ENCODE measurements around the gene CDKN1C.
A peak's percentile ranks its signal among the peaks of the same experiment; 100 is the strongest.

Gene CDKN1C

DNA sequence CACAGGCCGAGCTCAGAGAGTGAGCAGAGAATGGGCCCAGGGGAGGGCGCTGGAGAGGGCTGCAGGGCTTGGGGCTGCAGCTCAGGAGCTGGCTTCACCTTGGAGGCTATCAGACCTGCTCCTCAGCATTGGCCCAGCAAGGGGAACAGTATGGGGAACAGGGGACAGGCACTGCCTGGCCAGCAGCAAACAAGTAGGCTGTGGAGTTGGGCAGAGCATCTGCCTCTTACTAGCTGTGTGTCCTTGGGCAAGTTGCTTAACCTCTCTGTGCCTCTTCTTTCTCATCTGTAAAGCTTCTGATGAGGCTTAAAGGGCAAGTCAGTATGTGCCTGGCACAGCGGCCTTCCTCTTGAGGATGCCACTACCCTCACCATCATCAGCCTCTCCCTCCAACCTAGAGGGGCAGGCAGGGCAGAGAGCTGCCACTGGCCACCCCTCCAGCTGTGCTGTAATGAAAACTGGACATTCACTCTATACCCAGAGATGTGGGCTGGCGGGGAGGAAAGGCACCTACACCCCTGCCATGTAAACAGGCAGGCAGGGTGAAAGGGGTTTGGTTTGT, 7.5 kb upstream of the CDKN1C start:
- TF ChIP-seq POLR2A (IDR thresholded peaks at IDR 0.05; ENCODE audit: low read depth, low read length): no peak

DNA sequence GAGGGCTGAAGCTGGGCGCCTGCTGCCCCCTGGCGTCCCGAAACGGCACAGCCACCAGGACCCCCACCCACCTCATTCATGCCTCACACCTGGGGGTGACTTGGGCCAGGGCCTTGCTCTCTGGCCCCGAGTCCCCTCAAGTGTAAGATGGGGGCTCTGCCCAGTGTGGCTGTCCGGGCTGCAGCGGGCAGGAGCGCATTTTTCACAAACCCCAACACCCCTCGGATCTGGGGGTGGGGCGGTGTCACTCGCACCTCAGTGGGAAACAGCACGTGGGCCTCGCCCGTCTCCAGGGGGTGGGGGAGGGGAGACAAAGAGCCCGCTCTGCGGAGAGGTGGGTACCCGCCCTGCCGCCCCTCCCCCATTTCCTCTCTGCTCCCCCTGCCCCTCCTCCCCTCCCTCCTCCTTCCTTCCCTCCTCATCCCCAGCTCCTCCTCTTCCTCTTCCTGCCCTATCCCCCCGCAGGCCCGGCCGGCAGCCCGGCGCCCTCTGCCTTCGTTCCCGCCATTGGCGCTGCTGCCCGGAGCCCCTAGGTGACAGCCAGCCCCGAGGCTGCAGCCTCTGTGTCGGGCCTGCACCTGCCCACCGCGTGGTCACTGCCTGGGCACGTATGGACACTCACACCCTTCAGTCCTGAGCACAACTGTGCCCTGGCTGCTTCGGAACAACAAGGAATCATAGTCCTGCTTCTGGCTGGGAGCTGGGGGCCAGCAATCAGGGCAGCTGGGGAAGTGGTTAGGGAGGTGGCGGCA, 6.8 kb upstream of the CDKN1C start:
- DNase-seq (ENCODE audit: insufficient read length, low spot score): peak; percentile 79
- peak; percentile 31; the same call in 1 of the 2 replicates for TF ChIP-seq POLR2A (IDR thresholded peaks at IDR 0.05; ENCODE audit: low read depth, low read length)
- no peak for FAIRE-seq

More for the DNA sequence above, 7.5 kb upstream of the CDKN1C start:
- DNase-seq (ENCODE audit: insufficient read length, low spot score) (no peak), FAIRE-seq (no peak)

DNA sequence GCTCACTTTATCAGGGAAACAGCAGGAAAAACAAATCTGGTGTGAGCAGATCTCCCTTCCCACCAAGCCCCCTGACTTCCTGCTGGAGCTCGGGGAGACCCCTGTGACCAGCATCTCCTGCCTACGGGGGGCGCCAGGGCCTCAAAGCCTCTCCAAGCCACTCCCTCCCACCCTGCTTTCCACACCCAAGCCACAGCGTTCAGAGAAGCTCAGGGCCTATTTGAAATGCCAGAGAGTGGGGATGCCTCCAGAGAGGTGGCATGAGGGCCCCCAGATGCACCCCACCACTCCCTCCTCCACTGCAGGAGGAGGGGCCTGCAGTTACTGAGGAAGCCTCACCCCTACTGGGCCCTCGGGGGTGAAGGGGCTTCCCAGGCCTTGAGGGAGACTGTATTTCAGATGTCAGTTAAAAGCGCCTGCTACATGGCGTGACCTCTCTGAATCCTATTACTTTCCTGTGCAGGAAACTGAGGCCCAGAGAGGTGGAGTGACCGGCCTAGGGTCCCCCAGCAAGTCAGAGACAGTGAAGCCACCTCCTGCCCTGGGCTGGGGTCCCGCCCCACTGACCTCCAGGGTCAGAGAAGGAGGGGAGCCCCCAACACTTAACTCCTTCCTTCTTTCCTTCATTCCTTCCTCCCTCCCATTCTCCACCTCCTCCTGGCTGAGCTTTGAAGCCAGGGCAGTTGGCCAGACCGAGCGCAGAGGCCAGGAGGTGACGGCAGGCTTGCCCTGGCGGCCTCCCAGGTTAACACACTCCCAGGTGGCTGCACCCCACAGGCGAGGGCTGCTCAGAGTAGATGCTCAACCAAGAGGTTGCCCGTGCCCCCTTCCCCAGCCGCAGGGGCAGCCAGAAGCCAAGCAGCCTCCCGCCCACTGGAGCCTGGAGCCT, 6.0 kb upstream of the CDKN1C start:
- no peak for DNase-seq (ENCODE audit: insufficient read length, low spot score)
- FAIRE-seq: no peak
- TF ChIP-seq POLR2A (IDR thresholded peaks at IDR 0.05; ENCODE audit: low read depth, low read length): no peak

DNA sequence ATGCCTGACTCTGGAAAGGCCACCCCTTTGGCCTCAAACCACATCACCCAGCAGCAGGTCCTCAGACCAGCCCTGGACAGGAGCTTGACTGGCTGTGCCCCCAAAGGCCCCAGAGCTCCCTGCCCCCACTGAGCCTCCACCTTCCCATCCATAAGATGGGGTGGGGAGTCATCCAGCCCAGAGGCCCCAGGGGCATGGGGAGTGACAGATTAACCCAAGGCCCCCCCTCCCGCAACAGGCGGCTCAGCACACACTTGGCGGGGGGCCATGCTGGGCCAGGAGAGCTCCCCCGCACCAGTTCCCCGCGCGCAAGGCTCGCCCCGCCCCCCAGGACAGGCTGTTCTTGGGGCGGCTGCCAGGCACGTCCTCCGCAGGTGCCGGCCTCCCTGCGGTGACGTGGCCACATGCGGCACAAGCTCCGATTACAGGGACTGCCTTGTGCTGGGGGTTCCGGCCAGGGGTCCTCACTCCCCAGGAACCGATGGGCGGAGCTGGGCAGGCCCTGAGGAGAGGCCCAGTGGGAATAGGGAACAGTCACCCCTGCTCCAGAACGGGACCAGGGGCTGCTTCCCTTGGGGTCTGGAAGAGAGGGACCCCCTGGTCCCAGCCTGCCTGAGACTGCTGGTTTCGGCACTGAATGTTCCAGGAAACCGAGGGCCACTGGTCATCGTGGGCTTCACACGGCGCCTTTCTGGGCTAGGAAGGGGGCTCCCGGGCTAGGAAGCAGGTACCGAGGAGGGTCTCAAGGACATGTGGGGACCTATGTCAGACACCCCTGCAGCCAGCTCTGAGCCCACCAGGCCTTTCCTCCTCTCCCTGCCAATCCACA, 5.1 kb upstream of the CDKN1C start:
- FAIRE-seq: no peak
- no peak for TF ChIP-seq POLR2A (IDR thresholded peaks at IDR 0.05; ENCODE audit: low read depth, low read length)
- DNase-seq (ENCODE audit: insufficient read length, low spot score): no peak

DNA sequence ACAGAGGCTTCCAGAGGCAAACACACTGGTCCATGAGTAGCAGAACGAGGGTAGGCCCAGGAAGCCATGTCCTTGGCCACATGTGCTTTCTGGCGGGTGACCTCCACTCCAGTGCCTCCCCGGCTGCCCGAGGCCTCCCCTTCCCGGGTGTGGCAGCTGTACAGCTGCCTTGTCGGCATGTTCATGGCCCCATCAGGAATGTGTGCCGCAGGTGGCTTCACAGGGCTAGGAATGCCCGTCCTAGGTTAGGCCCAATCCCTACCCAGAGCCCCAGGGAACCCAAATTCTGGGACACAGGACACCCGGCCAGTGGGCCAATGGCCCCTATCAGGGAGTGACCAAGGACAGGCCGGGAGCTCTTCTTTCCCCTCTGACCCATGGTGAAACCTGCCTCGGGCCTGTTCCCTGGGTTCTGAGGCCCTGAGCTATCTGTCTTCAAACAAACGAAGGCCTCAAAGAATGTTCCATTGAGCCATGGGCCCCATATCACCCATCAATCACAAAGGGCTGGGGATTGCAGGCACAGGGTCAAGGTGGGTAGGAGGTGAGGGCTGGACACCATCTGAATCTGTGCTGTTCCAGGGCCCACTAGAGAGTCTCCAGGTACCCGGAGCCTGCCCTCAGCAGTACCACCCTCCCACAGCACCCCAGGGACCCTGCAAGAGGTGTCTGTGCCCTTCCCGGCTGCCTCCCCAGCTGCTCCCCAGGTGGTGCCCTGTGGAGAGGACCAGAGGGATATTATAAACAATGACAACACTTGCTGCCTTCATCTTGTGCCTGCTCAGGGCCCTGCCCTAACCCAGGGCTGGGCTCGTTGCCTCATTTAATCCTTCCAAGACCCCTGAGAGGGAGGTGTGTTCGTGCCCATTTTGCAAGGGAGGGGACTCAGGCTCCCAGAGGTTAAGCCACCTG, 4.0 kb upstream of the CDKN1C start:
- TF ChIP-seq POLR2A (IDR thresholded peaks at IDR 0.05; ENCODE audit: low read depth, low read length): no peak
- FAIRE-seq (no peak), DNase-seq (ENCODE audit: insufficient read length, low spot score) (no peak)

DNA sequence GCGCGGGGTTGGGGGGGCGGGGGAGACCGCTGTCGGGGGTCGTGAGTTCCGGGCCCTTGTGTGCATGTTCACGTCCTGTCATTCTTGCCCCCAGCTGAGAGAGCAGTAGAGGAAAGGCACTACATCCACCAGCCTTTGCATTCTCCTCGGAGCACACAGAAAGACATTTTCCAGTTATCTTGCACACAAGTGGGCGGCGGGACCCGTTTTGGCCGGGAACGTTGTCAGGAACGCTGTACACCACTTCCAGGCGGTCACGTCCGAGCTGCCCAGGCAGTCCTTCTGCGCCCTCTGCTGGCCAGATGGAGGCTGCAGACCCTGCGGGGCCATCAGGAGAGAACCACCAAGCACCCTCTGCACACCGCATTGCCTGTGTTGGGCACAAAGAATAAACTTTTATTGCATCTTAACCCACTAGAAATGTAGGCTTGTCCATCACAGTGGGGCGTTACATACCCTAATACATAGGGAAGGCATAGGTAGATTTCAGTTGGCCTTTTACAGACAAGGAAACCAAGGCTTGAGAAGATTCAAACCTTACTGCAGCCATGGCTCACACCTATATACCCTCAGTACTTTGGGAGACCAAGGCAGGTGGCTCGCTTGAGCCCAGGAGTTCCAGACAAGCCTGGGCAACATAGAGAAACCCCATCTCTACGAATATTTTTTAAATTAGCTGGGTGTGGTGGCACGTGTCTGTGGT, 2.8 kb upstream of the CDKN1C start:
- no peak for TF ChIP-seq POLR2A (IDR thresholded peaks at IDR 0.05; ENCODE audit: low read depth, low read length)
- DNase-seq (ENCODE audit: insufficient read length, low spot score) (peak; percentile 97), FAIRE-seq (no peak)

DNA sequence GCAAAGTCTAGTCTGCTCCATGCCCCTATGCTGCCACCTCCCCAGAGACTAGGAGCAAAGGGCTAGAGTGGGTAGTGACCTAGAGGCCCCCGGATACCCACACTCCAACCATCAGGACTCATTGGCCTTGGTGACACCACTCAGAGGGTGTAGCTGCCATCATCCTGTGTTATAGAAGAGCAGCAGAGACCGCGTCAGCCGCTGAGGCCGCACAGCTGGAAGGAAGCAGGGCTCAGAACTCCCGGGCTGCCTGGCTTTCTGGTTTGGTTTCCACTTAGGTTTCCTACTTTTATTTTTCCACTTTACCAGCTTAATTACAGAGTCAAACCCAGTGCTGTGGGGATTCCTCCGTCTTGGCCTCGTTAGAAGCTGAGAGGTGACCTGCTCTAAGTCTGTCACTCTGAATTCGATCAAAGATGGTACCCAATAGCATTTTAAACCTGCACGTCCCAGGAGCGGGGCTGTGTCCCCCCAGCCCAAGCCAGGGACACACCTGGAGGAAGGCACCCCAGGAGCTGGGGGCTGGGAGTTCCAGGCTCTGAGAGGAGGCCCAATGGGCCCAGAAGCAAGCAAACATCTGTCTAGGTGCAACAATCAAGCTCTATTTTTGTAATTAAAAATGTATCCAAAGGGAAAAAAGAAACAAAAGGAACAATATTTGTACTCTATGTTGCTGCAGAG, 2.1 kb upstream of the CDKN1C start:
- no peak for TF ChIP-seq POLR2A (IDR thresholded peaks at IDR 0.05; ENCODE audit: low read depth, low read length)

DNA sequence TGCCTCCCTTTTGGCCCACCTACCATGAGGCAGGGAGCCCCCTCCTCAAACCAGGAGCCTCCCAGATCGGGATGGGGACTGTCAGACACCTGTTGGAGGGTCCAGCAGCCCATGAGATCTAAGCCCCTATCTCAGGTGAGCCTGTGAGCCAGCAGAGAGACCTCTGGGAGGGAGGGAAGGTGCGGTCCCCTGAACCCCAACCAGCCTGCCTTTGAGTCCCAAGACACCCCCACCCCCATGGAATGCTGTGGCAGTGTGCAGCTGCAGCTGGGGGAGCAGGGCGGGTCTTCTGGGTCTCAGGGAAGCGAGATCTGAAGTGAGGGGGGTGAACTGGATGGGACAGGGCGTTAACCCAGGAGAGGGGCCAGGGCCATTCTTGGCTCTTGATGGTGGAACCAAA, 1.4 kb upstream of the CDKN1C start:
- no peak for DNase-seq (ENCODE audit: insufficient read length, low spot score)
- FAIRE-seq: no peak
- TF ChIP-seq POLR2A (IDR thresholded peaks at IDR 0.05; ENCODE audit: low read depth, low read length): no peak

More for the DNA sequence above, 2.1 kb upstream of the CDKN1C start:
- DNase-seq (ENCODE audit: insufficient read length, low spot score) (no peak), FAIRE-seq (no peak)

DNA sequence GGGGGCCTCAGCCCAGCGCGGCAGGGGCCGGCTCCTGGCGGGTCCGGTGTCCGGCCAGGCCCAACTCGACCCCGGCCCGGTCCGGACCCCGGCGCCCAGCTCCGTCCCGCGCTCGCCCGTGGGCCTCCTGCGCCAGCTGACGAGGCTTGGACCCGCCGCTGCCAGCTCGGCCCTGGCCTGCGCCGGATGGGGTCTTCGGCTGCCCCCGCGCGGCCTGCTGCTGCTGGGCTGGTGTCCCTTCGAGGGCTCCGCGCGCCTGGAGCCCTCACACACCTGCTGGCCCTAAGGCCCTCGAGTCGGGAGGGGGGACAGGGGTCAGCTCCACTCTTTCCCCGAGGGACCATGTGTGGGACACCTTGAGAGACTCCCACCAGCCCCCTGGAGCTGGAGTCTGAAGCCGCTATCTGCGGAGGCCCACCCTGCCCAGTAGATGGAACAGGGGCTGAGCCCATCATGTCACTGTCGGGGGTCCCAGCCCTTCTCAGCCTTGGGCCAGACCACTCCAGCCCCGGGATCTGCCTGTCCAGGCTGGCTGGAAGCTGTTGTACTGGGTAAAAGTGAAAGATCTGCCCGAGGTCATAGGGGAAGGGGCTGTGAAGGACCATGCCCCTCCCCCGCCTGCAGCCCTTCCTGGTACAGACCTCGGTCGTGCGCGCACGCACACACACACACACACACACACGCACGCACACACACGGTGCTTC, 768 bp upstream of the CDKN1C start:
- DNase-seq (ENCODE audit: insufficient read length, low spot score) (no peak), FAIRE-seq (no peak)
- TF ChIP-seq POLR2A (IDR thresholded peaks at IDR 0.05; ENCODE audit: low read depth, low read length): no peak

DNA sequence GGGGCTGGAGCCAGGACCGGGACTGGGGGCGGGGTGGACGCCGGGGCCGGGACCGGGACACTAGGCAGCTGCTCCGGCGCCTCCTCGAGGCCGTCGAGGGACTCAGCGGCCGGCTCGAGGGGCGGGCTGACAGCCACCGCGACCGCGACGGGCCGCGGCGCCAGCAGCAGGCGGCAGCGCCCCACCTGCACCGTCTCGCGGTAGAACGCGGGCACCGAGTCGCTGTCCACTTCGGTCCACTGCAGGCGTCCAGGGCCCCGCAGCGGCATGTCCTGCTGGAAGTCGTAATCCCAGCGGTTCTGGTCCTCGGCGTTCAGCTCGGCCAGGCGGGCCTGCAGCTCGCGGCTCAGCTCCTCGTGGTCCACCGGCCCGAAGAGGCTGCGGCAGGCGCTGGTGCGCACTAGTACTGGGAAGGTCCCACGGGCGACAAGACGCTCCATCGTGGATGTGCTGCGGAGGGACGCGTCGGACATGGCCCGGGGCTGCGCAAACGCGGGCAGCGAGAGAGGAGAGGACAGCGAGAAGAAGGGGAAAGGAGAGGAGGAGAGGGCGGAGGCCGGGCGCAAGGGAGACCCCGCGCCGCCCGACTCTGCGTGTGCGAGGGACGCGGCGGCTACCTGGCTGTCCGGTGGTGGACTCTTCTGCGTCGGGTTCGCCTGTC, 428 bp downstream of the CDKN1C start:
- no peak for TF ChIP-seq POLR2A (IDR thresholded peaks at IDR 0.05; ENCODE audit: low read depth, low read length)
- FAIRE-seq (no peak), DNase-seq (ENCODE audit: insufficient read length, low spot score) (peak; percentile 86)

All from H54 (cell line).